ENCODE data around the gene SMARCD3.

DNA sequence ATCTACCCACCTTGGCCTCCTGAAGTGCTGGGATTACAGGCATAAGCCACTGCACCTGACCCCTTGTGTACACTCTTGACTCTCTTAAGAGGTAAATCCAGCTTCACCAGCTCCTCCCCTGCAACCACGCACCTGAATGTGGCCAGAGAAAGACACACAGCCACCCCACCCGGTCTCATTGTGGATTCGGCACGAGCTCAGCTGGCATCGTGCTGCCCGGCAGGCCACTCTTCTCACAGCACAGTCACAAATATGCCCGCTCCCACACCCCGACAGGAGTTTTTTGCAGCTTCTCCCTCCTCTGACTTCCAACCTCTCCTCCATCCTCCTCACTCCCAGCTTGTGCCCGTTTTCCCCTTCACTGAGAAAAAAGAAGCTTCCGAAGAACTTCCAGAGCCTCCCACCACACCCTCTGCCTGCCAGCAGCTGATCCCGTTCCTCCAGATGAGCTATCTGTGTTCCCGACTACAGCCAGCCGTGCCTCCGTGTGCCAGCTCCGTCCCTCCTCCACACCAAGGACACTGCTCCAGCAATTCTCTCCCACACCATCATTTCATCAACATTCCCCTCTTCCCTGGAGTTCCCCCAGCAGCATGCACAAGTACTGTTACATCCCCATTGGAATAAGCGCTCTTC lies 8.0 kb upstream of the SMARCD3 start:
- TF ChIP-seq, protein P1, sequence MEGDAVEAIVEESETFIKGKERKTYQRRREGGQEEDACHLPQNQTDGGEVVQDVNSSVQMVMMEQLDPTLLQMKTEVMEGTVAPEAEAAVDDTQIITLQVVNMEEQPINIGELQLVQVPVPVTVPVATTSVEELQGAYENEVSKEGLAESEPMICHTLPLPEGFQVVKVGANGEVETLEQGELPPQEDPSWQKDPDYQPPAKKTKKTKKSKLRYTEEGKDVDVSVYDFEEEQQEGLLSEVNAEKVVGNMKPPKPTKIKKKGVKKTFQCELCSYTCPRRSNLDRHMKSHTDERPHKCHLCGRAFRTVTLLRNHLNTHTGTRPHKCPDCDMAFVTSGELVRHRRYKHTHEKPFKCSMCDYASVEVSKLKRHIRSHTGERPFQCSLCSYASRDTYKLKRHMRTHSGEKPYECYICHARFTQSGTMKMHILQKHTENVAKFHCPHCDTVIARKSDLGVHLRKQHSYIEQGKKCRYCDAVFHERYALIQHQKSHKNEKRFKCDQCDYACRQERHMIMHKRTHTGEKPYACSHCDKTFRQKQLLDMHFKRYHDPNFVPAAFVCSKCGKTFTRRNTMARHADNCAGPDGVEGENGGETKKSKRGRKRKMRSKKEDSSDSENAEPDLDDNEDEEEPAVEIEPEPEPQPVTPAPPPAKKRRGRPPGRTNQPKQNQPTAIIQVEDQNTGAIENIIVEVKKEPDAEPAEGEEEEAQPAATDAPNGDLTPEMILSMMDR (IDR thresholded peaks at IDR 0.05; ENCODE audit: low read depth, low read length, missing input control), result no peak
- TF ChIP-seq, protein P2, sequence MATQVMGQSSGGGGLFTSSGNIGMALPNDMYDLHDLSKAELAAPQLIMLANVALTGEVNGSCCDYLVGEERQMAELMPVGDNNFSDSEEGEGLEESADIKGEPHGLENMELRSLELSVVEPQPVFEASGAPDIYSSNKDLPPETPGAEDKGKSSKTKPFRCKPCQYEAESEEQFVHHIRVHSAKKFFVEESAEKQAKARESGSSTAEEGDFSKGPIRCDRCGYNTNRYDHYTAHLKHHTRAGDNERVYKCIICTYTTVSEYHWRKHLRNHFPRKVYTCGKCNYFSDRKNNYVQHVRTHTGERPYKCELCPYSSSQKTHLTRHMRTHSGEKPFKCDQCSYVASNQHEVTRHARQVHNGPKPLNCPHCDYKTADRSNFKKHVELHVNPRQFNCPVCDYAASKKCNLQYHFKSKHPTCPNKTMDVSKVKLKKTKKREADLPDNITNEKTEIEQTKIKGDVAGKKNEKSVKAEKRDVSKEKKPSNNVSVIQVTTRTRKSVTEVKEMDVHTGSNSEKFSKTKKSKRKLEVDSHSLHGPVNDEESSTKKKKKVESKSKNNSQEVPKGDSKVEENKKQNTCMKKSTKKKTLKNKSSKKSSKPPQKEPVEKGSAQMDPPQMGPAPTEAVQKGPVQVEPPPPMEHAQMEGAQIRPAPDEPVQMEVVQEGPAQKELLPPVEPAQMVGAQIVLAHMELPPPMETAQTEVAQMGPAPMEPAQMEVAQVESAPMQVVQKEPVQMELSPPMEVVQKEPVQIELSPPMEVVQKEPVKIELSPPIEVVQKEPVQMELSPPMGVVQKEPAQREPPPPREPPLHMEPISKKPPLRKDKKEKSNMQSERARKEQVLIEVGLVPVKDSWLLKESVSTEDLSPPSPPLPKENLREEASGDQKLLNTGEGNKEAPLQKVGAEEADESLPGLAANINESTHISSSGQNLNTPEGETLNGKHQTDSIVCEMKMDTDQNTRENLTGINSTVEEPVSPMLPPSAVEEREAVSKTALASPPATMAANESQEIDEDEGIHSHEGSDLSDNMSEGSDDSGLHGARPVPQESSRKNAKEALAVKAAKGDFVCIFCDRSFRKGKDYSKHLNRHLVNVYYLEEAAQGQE (IDR thresholded peaks at IDR 0.05), result no peak
- no peak for TF ChIP-seq TAF1 (conservative IDR thresholded peaks at IDR 0.05)
- TF ChIP-seq, protein P3, sequence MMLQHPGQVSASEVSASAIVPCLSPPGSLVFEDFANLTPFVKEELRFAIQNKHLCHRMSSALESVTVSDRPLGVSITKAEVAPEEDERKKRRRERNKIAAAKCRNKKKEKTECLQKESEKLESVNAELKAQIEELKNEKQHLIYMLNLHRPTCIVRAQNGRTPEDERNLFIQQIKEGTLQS (IDR thresholded peaks at IDR 0.05), result no peak
- no peak for TF ChIP-seq GABPA (IDR thresholded peaks at IDR 0.05 in 1 of 2, conservative IDR thresholded peaks at IDR 0.05 in 1 of 2)
